Activated CD8-positive, alpha-beta T cell treated with anti-CD3 and anti-CD28 coated beads, Interleukin-2, amount 10 ng/mL, durations not matched to agents 7 days and 5 days (primary cell): ENCODE results near the gene SLC23A2. TPM values are rescaled to one million over a fixed set of nuclear protein-coding genes. Genes with fewer than 3 reads are reported as not detected.

Source experiments
- ATAC-seq: fragments of 150-1000 bp; cut with Tn5 transposase; one replicate; pipeline ENCODE4 v1.10.0; 2021; ENCODE audit warnings: moderate library complexity
- CTCF ChIA-PET: fragments of 350-600 bp; sonication (Branson Sonifier 250); formaldehyde crosslinking; loops from one replicate; lab custom pipeline; 2021; ENCODE audit warnings: antibody characterized with exemption; lab: Charles Lee
- POLR2A ChIA-PET: fragments of 350-600 bp; sonication (Branson Sonifier 250); formaldehyde crosslinking; loops from one replicate; lab custom pipeline; 2021; ENCODE audit warnings: antibody characterized with exemption; lab: Charles Lee
- DNase-seq: peaks from one replicate; pipeline ENCODE4 v3.0.0-alpha.2; 2020
- H3K27ac Mint-ChIP-seq: one replicate; pipeline ENCODE4 v1.8.0; 2021; ENCODE audit warnings: mild to moderate bottlenecking, mixed read lengths
- H3K27me3 Mint-ChIP-seq: one replicate; pipeline ENCODE4 v1.8.0; 2021; ENCODE audit warnings: low read depth, mixed read lengths
- H3K36me3 Mint-ChIP-seq: one replicate; pipeline ENCODE4 v1.8.0; 2021; ENCODE audit warnings: low read depth, mixed read lengths
- H3K4me1 Mint-ChIP-seq: one replicate; pipeline ENCODE4 v1.8.0; 2021; ENCODE audit warnings: low read depth, mixed read lengths
- H3K4me3 Mint-ChIP-seq: one replicate; pipeline ENCODE4 v1.8.0; 2021; ENCODE audit warnings: mild to moderate bottlenecking, mixed read lengths
- H3K9me3 Mint-ChIP-seq: one replicate; pipeline ENCODE4 v1.8.0; 2022; ENCODE audit warnings: mixed read lengths; ENCODE audit not compliant: insufficient read depth
- total RNA-seq, 2 experiments: library from RNA; stranded (reverse); gene quantifications; one replicate each; pipeline ENCODE4 v1.2.3, GENCODE V29; 2021

The SLC23A2 gene
- total RNA-seq, 2 experiments from 2014 or later, result 14.7 to 16.7 TPM

DNA sequence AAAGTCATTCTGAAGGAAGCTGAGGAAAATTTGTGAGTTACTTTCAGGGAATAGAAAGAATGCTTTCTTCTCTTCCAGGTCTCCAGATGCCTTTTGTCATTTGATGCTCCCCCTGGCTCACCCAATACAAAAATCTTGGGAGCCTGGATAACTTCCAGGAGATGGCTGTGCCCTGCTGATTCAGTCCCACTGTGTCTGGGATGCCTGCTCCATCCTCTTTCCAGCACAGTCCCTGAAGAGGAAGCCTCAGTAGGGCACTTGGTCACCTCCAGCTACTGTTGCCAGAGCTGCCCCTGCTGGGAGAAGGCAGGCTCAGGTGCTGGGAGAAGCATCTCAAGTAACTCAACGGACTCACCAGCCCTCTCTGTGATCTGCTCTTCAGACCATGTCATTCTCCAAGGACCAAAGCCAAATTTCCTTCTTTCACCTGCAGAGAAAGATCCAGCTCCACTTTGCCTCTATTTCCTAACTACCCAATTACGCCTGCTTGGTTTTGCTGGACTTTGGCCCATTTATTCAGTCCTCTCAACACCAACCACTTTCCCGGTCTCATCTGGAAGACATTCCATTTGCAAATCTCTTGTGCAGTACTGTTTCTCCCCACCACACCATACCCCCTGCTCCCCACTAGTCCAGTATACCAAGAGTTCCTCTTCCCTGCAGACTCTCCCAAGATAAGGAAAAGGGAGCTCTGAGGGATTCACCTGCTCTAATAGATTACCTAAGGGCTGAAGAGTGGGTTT lies 53.3 kb downstream of the SLC23A2 start:
- H3K4me3 Mint-ChIP-seq, result no peak overlapping the region
- DNase-seq, result no peak
- no peak overlapping the region for H3K27ac Mint-ChIP-seq
- H3K36me3 Mint-ChIP-seq, result peaks cover 13% of the 10 kb centered on the region
- ChIA-PET CTCF (interaction anchor here (0.8 to 2.3 kb wide), 5 partner anchors 8 to 154 kb away, joined by 3 to 7 read pairs (median 4); no protein-coding TSS in a partner anchor), POLR2A (no interaction called here)
- no peaks in the 10 kb centered on the region for H3K27me3 Mint-ChIP-seq
- H3K4me1 Mint-ChIP-seq, result peaks cover 25% of the 10 kb centered on the region
- no peaks in the 10 kb centered on the region for H3K9me3 Mint-ChIP-seq
- no peak for ATAC-seq

GRCh38 chr20:4946986-4947385 lies 54.3 kb downstream of the SLC23A2 start:
- no peak overlapping the region for H3K27ac Mint-ChIP-seq
- DNase-seq (no peak), ATAC-seq (no peak)
- H3K9me3 Mint-ChIP-seq, result no peaks in the 10 kb centered on the region
- ChIA-PET POLR2A (no interaction called here), CTCF (interaction anchor here (1.0 to 2.3 kb wide), 4 partner anchors 9 to 155 kb away, joined by 3 to 5 read pairs (median 3); no protein-coding TSS in a partner anchor)
- peaks cover 33% of the 10 kb centered on the region for H3K4me1 Mint-ChIP-seq
- no peaks in the 10 kb centered on the region for H3K27me3 Mint-ChIP-seq
- H3K4me3 Mint-ChIP-seq, result no peak overlapping the region
- peaks cover 9% of the 10 kb centered on the region for H3K36me3 Mint-ChIP-seq

DNA sequence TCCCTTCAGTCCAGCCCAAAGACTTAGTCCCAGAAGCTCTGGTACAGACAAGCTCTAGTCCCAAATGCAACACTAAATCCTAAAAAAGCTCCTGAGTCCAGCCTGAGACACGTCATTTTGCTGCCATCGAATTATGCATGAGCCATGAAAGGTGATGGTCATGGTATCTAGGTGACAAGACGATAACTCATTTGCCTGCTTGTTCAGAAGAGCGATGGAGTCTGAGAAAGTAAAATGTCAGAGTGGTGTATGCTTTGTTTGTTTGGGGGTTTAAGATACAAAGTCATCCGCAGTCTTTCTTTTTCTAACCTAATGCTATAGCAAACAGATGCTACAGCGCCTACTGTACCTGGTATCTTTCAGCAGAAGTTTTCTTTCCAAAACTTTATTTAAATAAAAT lies 54.7 kb downstream of the SLC23A2 start:
- POLR2A ChIA-PET, result no interaction called here
- Mint-ChIP-seq H3K9me3 (no peaks in the 10 kb centered on the region), H3K4me1 (peaks cover 33% of the 10 kb centered on the region), H3K36me3 (peaks cover 8% of the 10 kb centered on the region), H3K27me3 (no peaks in the 10 kb centered on the region), H3K4me3 (no peak overlapping the region), H3K27ac (no peak overlapping the region)
- ATAC-seq, result no peak
- CTCF ChIA-PET, result interaction anchor here (1.0 to 2.3 kb wide), 2 partner anchors 9 to 155 kb away, joined by 3 to 5 read pairs; no protein-coding TSS in a partner anchor
- no peak for DNase-seq

DNA sequence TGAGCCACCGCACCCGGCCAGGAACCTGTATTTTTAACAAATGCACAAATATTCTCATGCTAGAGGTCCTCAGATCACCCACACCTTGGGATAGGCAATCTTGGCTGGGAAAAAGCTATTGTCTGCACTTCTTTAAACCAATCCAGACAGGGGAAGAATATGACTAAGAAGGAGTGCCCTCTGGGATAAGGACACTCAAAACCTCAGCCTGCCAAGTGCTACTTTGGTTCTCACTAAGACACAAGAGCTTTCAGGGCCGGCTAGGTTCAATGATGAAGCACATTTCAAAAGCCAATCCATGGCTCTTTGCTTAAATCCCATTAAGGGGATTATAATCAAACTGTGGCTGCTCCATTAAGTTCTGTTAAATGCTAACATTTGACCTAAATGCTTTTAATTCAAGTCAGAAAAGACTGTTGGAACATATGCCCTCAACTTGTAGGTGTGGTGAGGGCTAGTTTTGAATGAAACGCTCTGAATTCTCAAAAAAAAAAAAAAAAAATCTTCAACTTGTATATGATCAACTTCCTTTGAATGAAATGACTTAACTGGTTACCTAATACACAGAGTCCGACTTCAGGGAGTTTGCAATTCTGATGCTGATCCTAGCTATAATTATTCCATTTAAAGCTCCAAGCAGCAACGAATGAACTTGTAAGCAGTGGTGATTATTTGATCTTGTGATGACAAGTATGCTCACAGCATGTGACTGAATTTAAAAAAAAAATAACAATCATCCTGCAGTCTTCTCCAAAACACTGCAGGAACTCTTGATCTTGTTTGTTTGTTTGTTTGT lies 56.6 kb downstream of the SLC23A2 start:
- ATAC-seq (no peak), DNase-seq (no peak)
- ChIA-PET POLR2A (no interaction called here), CTCF (interaction anchor here (0.9 to 3.2 kb wide), 2 partner anchors 11 to 186 kb away, joined by 3 to 11 read pairs; no protein-coding TSS in a partner anchor)
- Mint-ChIP-seq H3K9me3 (no peaks in the 10 kb centered on the region), H3K27me3 (no peaks in the 10 kb centered on the region), H3K4me3 (no peak overlapping the region), H3K36me3 (peaks cover 14% of the 10 kb centered on the region), H3K27ac (no peak overlapping the region), H3K4me1 (peaks cover 25% of the 10 kb centered on the region)

- no peak overlapping the region for H3K27ac Mint-ChIP-seq
These were observed 59.0 kb downstream of the SLC23A2 start for GRCh38 chr20:4942331-4942730.

GRCh38 chr20:4937407-4938319 lies 63.6 kb downstream of the SLC23A2 start:
- H3K36me3 Mint-ChIP-seq, result peaks cover 6% of the 10 kb centered on the region
- no peaks in the 10 kb centered on the region for H3K9me3 Mint-ChIP-seq
- ATAC-seq (no peak), DNase-seq (no peak)
- H3K27ac Mint-ChIP-seq, result no peak overlapping the region
- ChIA-PET POLR2A (interaction anchor here (0.6 kb wide), 1 partner anchor 700 kb away, joined by 4 read pairs; no protein-coding TSS in a partner anchor), CTCF (interaction anchor here (1.0 kb wide), 2 partner anchors 163 to 197 kb away, joined by 3 read pairs; no protein-coding TSS in a partner anchor)
- no peaks in the 10 kb centered on the region for H3K27me3 Mint-ChIP-seq
- no peak overlapping the region for H3K4me3 Mint-ChIP-seq
- peaks cover 6% of the 10 kb centered on the region for H3K4me1 Mint-ChIP-seq

More at GRCh38 chr20:4942331-4942730, 59.0 kb downstream of the SLC23A2 start:
- no peaks in the 10 kb centered on the region for H3K27me3 Mint-ChIP-seq
- POLR2A ChIA-PET, result interaction anchor here (1.0 kb wide), 1 partner anchor 118 kb away, joined by 4 read pairs; no protein-coding TSS in a partner anchor
- H3K4me3 Mint-ChIP-seq, result no peak overlapping the region
- DNase-seq (no peak), ATAC-seq (no peak)
- CTCF ChIA-PET, result interaction anchor here (0.9 to 3.2 kb wide), 4 partner anchors 13 to 114 kb away, joined by 3 to 11 read pairs (median 3); no protein-coding TSS in a partner anchor
- H3K4me1 Mint-ChIP-seq, result peaks cover 14% of the 10 kb centered on the region
- H3K9me3 Mint-ChIP-seq, result no peaks in the 10 kb centered on the region
- peaks cover 6% of the 10 kb centered on the region for H3K36me3 Mint-ChIP-seq

- Mint-ChIP-seq H3K27me3 (no peaks in the 10 kb centered on the region), H3K9me3 (no peaks in the 10 kb centered on the region), H3K4me3 (no peak overlapping the region), H3K36me3 (peaks cover 9% of the 10 kb centered on the region), H3K27ac (no peak overlapping the region), H3K4me1 (no peaks in the 10 kb centered on the region)
- no peak for DNase-seq
- ATAC-seq, result no peak
- POLR2A ChIA-PET, result no interaction called here
- CTCF ChIA-PET, result interaction anchor here (1.0 kb wide), 2 partner anchors 19 to 196 kb away, joined by 3 to 4 read pairs; no protein-coding TSS in a partner anchor
These were observed 64.4 kb downstream of the SLC23A2 start for GRCh38 chr20:4936851-4937406.

- CTCF ChIA-PET, result interaction anchor here (1.0 kb wide), 2 partner anchors 19 to 195 kb away, joined by 3 to 4 read pairs; no protein-coding TSS in a partner anchor
- Mint-ChIP-seq H3K27ac (no peak overlapping the region), H3K36me3 (peaks cover 10% of the 10 kb centered on the region), H3K9me3 (no peaks in the 10 kb centered on the region), H3K27me3 (no peaks in the 10 kb centered on the region), H3K4me3 (no peak overlapping the region), H3K4me1 (no peaks in the 10 kb centered on the region)
- ATAC-seq (no peak), DNase-seq (no peak)
- POLR2A ChIA-PET, result no interaction called here
These were observed 64.9 kb downstream of the SLC23A2 start for GRCh38 chr20:4936392-4936850.

GRCh38 chr20:4932061-4932460 lies 69.2 kb downstream of the SLC23A2 start:
- ChIA-PET POLR2A (no interaction called here), CTCF (no interaction called here)
- no peak overlapping the region for H3K4me3 Mint-ChIP-seq
- no peaks in the 10 kb centered on the region for H3K9me3 Mint-ChIP-seq
- no peaks in the 10 kb centered on the region for H3K27me3 Mint-ChIP-seq
- H3K36me3 Mint-ChIP-seq, result peaks cover 10% of the 10 kb centered on the region
- H3K27ac Mint-ChIP-seq, result no peak overlapping the region
- DNase-seq (no peak), ATAC-seq (no peak)
- H3K4me1 Mint-ChIP-seq, result peaks cover 10% of the 10 kb centered on the region

DNA sequence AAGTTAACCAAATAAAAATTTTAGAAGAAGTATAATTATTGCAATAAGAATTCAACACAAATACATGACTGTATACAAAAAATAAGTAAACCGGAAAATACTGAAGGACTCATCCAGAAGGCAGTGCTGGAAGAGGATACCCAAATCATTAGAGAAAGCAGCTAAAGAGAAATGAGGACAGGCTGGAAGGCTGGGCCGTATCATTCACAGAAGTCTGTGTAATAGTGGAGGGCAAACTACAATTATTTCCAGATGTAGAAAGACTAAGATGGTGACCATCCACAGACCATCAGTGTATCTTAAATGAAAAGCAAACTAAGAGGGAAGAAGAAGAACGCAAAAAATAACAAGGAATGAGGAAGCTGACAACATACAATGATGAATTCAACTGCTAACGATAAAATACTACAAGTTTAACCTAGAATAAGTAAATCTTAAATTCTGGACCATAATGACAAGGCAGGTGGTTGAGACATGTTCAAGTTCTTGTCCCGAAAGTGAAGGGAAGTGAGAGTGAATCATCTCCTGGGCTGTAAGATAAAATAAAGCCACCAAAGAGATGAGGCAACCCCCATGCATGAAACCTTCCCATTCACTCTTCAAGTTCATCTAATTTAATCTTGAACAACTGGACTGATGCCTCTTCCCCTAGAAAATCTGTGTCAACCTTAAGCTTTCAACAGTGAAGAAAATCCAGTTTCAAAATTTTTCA lies 71.5 kb downstream of the SLC23A2 start:
- ChIA-PET CTCF (interaction anchor here (0.7 to 1.6 kb wide), 3 partner anchors 19 to 150 kb away, joined by 3 to 4 read pairs (median 4); no protein-coding TSS in a partner anchor), POLR2A (interaction anchor here (0.8 kb wide), 1 partner anchor 49 kb away, joined by 3 read pairs; no protein-coding TSS in a partner anchor)
- Mint-ChIP-seq H3K4me1 (peaks cover 16% of the 10 kb centered on the region), H3K9me3 (no peaks in the 10 kb centered on the region), H3K4me3 (no peak overlapping the region), H3K27ac (no peak overlapping the region), H3K36me3 (peaks cover 13% of the 10 kb centered on the region), H3K27me3 (no peaks in the 10 kb centered on the region)
- no peak for ATAC-seq
- no peak for DNase-seq
